ENCODE measurements around the gene EIF4G1.

The EIF4G1 gene

GRCh38 chr3:184354121-184354728 lies 39.8 kb downstream of the EIF4G1 start:
- peak; percentile 83 for DNase-seq (ENCODE audit: low spot score)
- TF ChIP-seq, protein P1, sequence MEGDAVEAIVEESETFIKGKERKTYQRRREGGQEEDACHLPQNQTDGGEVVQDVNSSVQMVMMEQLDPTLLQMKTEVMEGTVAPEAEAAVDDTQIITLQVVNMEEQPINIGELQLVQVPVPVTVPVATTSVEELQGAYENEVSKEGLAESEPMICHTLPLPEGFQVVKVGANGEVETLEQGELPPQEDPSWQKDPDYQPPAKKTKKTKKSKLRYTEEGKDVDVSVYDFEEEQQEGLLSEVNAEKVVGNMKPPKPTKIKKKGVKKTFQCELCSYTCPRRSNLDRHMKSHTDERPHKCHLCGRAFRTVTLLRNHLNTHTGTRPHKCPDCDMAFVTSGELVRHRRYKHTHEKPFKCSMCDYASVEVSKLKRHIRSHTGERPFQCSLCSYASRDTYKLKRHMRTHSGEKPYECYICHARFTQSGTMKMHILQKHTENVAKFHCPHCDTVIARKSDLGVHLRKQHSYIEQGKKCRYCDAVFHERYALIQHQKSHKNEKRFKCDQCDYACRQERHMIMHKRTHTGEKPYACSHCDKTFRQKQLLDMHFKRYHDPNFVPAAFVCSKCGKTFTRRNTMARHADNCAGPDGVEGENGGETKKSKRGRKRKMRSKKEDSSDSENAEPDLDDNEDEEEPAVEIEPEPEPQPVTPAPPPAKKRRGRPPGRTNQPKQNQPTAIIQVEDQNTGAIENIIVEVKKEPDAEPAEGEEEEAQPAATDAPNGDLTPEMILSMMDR (IDR thresholded peaks at IDR 0.05; ENCODE audit: extremely low read depth, missing control alignments), result peak; percentile 50

- TF ChIP-seq, protein P1 (IDR thresholded peaks at IDR 0.05; ENCODE audit: extremely low read depth, missing control alignments), result no peak
- DNase-seq (ENCODE audit: low spot score), result no peak
Measured at GRCh38 chr3:184354754-184355153, 40.3 kb downstream of the EIF4G1 start.

DNA sequence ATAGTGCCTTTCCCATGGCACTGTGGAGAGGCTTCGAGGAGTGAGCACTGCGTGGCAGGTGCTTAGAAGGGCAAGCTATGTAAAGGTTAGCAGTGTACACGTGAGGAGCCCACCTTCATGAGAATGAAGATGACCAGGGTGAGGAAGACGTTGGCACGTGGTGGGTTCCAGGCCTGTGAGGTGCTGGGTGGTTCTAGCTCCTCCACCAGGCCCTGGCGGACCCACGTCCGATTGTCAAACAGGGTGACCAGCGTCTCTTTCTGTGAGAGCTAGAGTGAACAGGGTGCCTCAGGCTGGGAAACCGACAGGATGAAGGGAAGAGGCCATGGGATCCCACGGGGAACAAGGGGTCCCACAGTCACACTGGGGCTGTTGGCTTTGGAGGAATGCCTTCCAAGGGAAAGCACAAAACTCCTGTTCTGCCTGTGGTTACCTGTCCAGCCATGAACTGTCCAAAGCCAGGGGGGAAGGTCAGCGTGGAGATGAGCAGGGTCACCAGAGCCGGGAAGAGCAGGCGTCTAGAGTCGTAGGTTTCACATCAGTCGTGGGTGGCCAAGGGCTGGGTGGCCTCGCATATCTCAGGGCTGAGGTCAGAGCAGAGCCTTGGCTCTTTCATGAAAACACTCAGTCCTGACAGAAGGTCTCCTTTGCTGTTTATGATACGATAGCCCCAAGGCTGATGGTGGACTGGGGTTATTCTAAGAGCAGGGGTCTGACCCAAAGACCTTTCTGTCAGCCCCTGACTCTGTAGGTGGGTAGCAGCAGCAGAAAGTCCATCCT lies 41.0 kb downstream of the EIF4G1 start:
- TF ChIP-seq, protein P1 (IDR thresholded peaks at IDR 0.05; ENCODE audit: extremely low read depth, missing control alignments), result no peak
- no peak for DNase-seq (ENCODE audit: low spot score)

DNA sequence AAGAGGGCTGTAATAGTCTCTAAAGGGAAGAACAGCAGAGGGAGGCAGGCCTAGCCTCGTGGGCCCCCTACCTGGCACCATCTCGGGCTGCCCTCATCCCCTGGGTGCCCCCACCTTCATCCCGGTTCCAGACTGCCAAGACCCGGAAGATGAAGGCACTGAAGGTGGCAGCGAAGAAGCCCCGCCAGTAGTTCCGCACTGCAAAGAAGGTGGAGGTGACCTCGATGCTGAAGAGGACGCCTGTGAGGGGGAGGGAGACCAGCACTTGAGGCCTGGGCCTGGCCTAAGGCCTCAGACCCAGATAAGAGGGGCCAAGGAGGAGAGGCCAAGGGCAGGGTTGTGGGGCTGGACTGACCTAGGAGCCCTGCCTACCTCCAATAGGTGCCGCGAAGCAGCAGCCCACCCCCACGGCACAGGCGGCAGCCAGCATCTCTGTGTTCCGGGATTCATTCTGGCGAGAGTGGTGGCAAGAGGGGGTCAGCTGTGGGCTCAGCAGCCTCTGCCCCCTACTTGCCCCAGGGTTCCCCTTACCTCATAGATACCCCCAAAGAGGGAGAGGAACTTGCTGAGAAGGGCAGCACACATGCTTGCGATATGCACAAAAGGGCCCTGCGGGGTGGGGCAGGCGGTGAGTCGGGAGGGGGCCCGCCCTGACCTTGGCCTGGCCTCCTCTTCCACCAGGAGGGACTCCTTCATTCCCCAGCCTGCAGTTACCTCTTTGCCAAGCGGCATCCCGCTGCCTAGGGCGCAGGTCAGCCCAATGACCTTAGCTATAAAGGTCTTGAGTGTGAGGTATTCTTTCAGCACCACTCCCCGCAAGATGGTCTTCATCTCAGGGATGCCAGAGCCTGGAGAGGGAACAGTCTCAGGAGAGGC lies 43.1 kb downstream of the EIF4G1 start:
- no peak for DNase-seq (ENCODE audit: low spot score)
- TF ChIP-seq, protein P1 (IDR thresholded peaks at IDR 0.05; ENCODE audit: extremely low read depth, missing control alignments), result no peak

GRCh38 chr3:184358124-184358767 lies 43.8 kb downstream of the EIF4G1 start:
- DNase-seq (ENCODE audit: low spot score), result no peak
- TF ChIP-seq, protein P1 (IDR thresholded peaks at IDR 0.05; ENCODE audit: extremely low read depth, missing control alignments), result no peak

GRCh38 chr3:184358921-184359350 lies 44.5 kb downstream of the EIF4G1 start:
- TF ChIP-seq, protein P1 (IDR thresholded peaks at IDR 0.05; ENCODE audit: extremely low read depth, missing control alignments), result no peak
- no peak for DNase-seq (ENCODE audit: low spot score)

Data from GM20000 (cell line).